Neural cell (in vitro differentiated cells): ENCODE measurements around the gene SPTLC2. TPM values are rescaled to one million over a fixed set of nuclear protein-coding genes. Genes with fewer than 3 reads are reported as not detected.

ENCODE experiments used
- H2AFZ ChIP-seq: fragments of 200-600, 300-800 bp; sonication (generic), shearing (Covaris generic); 2 replicates; pipeline ENCODE4 v1.6.0; 2014; ENCODE audit warnings: low read depth, mild to moderate bottlenecking, antibody characterized with exemption, low read length, moderate library complexity
- H3F3A ChIP-seq: fragments of 200-600 bp; shearing (Covaris generic); 2 replicates; pipeline ENCODE4 v1.6.1; 2016; ENCODE audit warnings: mild to moderate bottlenecking, moderate library complexity, mixed read lengths, antibody characterized with exemption, low read length; ENCODE audit not compliant: insufficient read depth, poor library complexity, severe bottlenecking
- H3K27ac ChIP-seq: fragments of 200-600, 300-800 bp; sonication (generic), shearing (Covaris generic); 2 replicates; pipeline ENCODE4 v1.5.1; 2014; ENCODE audit warnings: mild to moderate bottlenecking, low read length, moderate library complexity
- H3K27me3 ChIP-seq: fragments of 300-800, 200-600 bp; sonication (generic), shearing (Covaris generic); 2 replicates; pipeline ENCODE4 v1.6.0; 2014; ENCODE audit warnings: mild to moderate bottlenecking, low read depth, low read length, moderate library complexity; ENCODE audit not compliant: insufficient read depth
- H3K36me3 ChIP-seq: fragments of 300-800, 200-600 bp; sonication (generic), shearing (Covaris generic); 2 replicates; pipeline ENCODE4 v1.5.1; 2014; ENCODE audit warnings: mild to moderate bottlenecking, antibody characterized with exemption, low read length, moderate library complexity; ENCODE audit not compliant: insufficient read depth
- H3K4me2 ChIP-seq: fragments of 300-800, 200-600 bp; sonication (generic), shearing (Covaris generic); 2 replicates; pipeline ENCODE4 v1.6.0; 2014; ENCODE audit warnings: mild to moderate bottlenecking, low read length
- H3K4me3 ChIP-seq: fragments of 300-800, 200-600 bp; sonication (generic), shearing (Covaris generic); 2 replicates; pipeline ENCODE4 v1.5.1; 2014; ENCODE audit warnings: mild to moderate bottlenecking, low read length, moderate library complexity
- H3K79me2 ChIP-seq: fragments of 200-600 bp; shearing (Covaris generic); replicated peaks from 2 replicates; pipeline ENCODE4 v1.6.0; 2014; ENCODE audit warnings: mild to moderate bottlenecking, low read length, moderate library complexity; ENCODE audit not compliant: insufficient read depth
- H3K9ac ChIP-seq: fragments of 300-800, 200-600 bp; sonication (generic), shearing (Covaris generic); 2 replicates; pipeline ENCODE4 v1.6.1; 2016; ENCODE audit warnings: mild to moderate bottlenecking, low read length, mixed read lengths
- H3K9me2 ChIP-seq: fragments of 200-600 bp; shearing (Covaris generic); 2 replicates; pipeline ENCODE4 v1.6.1; 2016; ENCODE audit warnings: mild to moderate bottlenecking, low read length, mixed read lengths; ENCODE audit not compliant: insufficient read depth
- H3K9me3 ChIP-seq: fragments of 200-600, 300-800 bp; sonication (generic), shearing (Covaris generic); 2 replicates; pipeline ENCODE4 v1.6.1; 2016; ENCODE audit warnings: mild to moderate bottlenecking, mixed run types, low read length, moderate library complexity, mixed read lengths
- H4K20me1 ChIP-seq: fragments of 200-600 bp; shearing (Covaris generic); 2 replicates; pipeline ENCODE4 v1.6.1; 2016; ENCODE audit warnings: mild to moderate bottlenecking, mixed run types; ENCODE audit not compliant: insufficient read depth
- CTCF ChIP-seq: fragments of 450-650 bp; IDR thresholded peaks from 2 replicates; pipeline ENCODE4 v1.5.1; 2014; ENCODE audit warnings: antibody characterized with exemption, mild to moderate bottlenecking, moderate library complexity; ENCODE audit not compliant: poor library complexity, severe bottlenecking
- EZH2 ChIP-seq: fragments of 200-600, 300-800 bp; shearing (Covaris generic), sonication (generic); IDR thresholded peaks from 2 replicates; pipeline ENCODE4 v1.6.1; 2014; ENCODE audit warnings: antibody characterized with exemption, low read length, borderline replicate concordance, mild to moderate bottlenecking; ENCODE audit not compliant: insufficient read depth, poor library complexity, severe bottlenecking
- MXI1 ChIP-seq: fragments of 450-650 bp; conservative IDR thresholded peaks from 2 replicates; pipeline ENCODE4 v1.6.1; 2014; ENCODE audit warnings: antibody characterized with exemption, mild to moderate bottlenecking; ENCODE audit not compliant: poor library complexity, severe bottlenecking
- POLR2AphosphoS5 ChIP-seq: IDR thresholded peaks from 2 replicates; pipeline ENCODE4 v1.6.1; 2012
- RAD21 ChIP-seq: fragments of 450-650 bp; conservative IDR thresholded peaks from 2 replicates; pipeline ENCODE4 v1.6.1; 2014; ENCODE audit warnings: antibody characterized with exemption, mild to moderate bottlenecking, moderate library complexity
- REST ChIP-seq: IDR thresholded peaks from 2 replicates; pipeline ENCODE4 v1.6.1; 2012; ENCODE audit warnings: borderline replicate concordance
- SMC3 ChIP-seq: fragments of 450-650 bp; conservative IDR thresholded peaks from 2 replicates; pipeline ENCODE4 v1.6.1; 2014; ENCODE audit warnings: antibody characterized with exemption, mild to moderate bottlenecking, moderate library complexity; ENCODE audit not compliant: poor library complexity
- TAF1 ChIP-seq: IDR thresholded peaks from 2 replicates; pipeline ENCODE4 v1.6.1; 2012; ENCODE audit warnings: low read depth
- polyA plus RNA-seq: library from polyadenylated mRNA; depleted of rRNA; stranded (reverse); fragments of >200 nt; gene quantifications from 2 replicates; pipeline ENCODE4 v1.2.3, GENCODE V29; 2014

The SPTLC2 gene
- polyA plus RNA-seq, 1 donor from 2014 or later = 15.1 TPM

GRCh38 chr14:77580964-77581505 lies 35.4 kb downstream of the SPTLC2 start:
- Histone ChIP-seq H4K20me1 (no peaks in the 10 kb centered on the region), H3K4me3 (no peak overlapping the region), H3K4me2 (no peak overlapping the region), H3K79me2 (no peaks in the 10 kb centered on the region), H3K27ac (no peak overlapping the region), H3K9ac (no peak overlapping the region), H3K36me3 (no peaks in the 10 kb centered on the region), H3K27me3 (no peaks in the 10 kb centered on the region), H3K9me2 (no peaks in the 10 kb centered on the region), H3K9me3 (no peaks in the 10 kb centered on the region), H2AFZ (no peak overlapping the region), H3F3A (no peaks in the 10 kb centered on the region)
- no peak for TF ChIP-seq CTCF
- TF ChIP-seq TAF1 = no peak
- no peak for TF ChIP-seq POLR2AphosphoS5
- TF ChIP-seq SMC3 = no peak
- no peak for TF ChIP-seq EZH2
- no peak for TF ChIP-seq MXI1
- no peak for TF ChIP-seq RAD21

- Histone ChIP-seq H3K36me3 (no peaks in the 10 kb centered on the region), H3K9me2 (no peaks in the 10 kb centered on the region), H3K9ac (no peak overlapping the region), H3K9me3 (no peaks in the 10 kb centered on the region), H3K79me2 (no peaks in the 10 kb centered on the region), H2AFZ (no peak overlapping the region), H3F3A (no peaks in the 10 kb centered on the region), H3K4me2 (no peak overlapping the region), H4K20me1 (no peaks in the 10 kb centered on the region), H3K27me3 (no peaks in the 10 kb centered on the region), H3K4me3 (no peak overlapping the region), H3K27ac (no peak overlapping the region)
- TF ChIP-seq RAD21 = no peak
- TF ChIP-seq MXI1 = no peak
- TF ChIP-seq POLR2AphosphoS5 = no peak
- TF ChIP-seq TAF1 = no peak
- TF ChIP-seq CTCF = no peak
- no peak for TF ChIP-seq SMC3
- TF ChIP-seq EZH2 = no peak
- TF ChIP-seq REST = no peak
Measured at GRCh38 chr14:77580477-77580876, 36.0 kb downstream of the SPTLC2 start.
